ENCODE results near the gene THUMPD1.

THUMPD1 gene

DNA sequence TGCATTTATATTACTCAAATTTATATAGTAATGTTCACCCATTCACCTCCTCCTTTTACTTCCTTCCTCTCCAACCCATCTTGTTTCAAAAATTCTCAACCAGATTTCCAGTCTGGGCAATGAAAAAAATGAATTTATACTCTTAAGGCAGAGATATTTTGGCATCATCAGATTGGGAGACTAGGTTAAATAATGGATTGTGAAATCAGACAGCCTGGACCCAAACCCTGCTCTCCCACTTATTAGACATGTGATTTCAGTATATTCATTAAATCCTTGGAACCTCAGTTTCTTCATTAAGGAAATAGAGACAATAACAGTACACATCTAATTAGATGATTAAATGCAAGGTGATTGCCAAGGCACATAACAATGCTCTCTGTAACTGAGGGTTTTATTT, 52.0 kb downstream of the THUMPD1 start:
- DNase-seq = no peak

GRCh38 chr16:20683812-20684211, 57.8 kb downstream of the THUMPD1 start:
- DNase-seq = no peak
